Adrenal gland (tissue), 12 donors: ENCODE measurements around the gene THRB. TPM values are rescaled to one million over a fixed set of nuclear protein-coding genes. Genes with fewer than 3 reads are reported as not detected.

Source experiments
- DNase-seq, 7 donors: peaks; one replicate each; pipeline ENCODE4 v3.0.0-alpha.2; 2019 to 2020
- H3K27ac ChIP-seq, 5 donors: fragments of 200-600 bp; sonication (generic) in 4 of 5; 1 replicate in 3 of 5; 2 replicates in 2 of 5; pipeline versions ENCODE4 v1.5.1 to v1.8.0; 2016 to 2020; ENCODE audit warnings: mild to moderate bottlenecking in 1 of 5
- H3K27me3 ChIP-seq: fragments of 200-600 bp; 2 replicates; pipeline ENCODE4 v1.8.0; 2021
- H3K36me3 ChIP-seq, 2 donors: fragments of 200-600 bp; replicated peaks in 1 of 2; 1 replicate in 1 of 2; 2 replicates in 1 of 2; pipeline versions ENCODE4 v1.5.1 to v1.8.0; 2018 to 2022
- H3K4me1 ChIP-seq, 2 donors: fragments of 200-600 bp; replicated peaks in 1 of 2; 1 replicate in 1 of 2; 2 replicates in 1 of 2; pipeline versions ENCODE4 v1.5.1 to v1.8.0; 2018 to 2021
- H3K4me3 ChIP-seq, 4 donors: fragments of 200-600 bp; sonication (generic) in 3 of 4; one replicate each; pipeline ENCODE4 v1.5.1; 2016 to 2018
- H3K9me3 ChIP-seq, 3 donors: fragments of 200-600 bp; sonication (generic) in 1 of 3; replicated peaks in 1 of 3; 1 replicate in 2 of 3; 2 replicates in 1 of 3; pipeline versions ENCODE4 v1.5.1 to v1.8.0; 2016 to 2021
- POLR2A ChIP-seq, 2 donors: fragments of 450-650 bp; IDR thresholded peaks; one replicate each; pipeline ENCODE4 v1.6.1; 2017; ENCODE audit warnings: antibody characterized with exemption in 2 of 2, mild to moderate bottlenecking in 2 of 2, moderate library complexity in 1 of 2
- WGBS, 4 donors: extraction: QIAGEN DNeasy Blood & Tissue Kit in 2 of 4; methylation state at CpG; one replicate each; pipeline versions ENCODE4 v1.1.5 to v1.1.7; 2013 to 2017; 5-methylcytosine and 5-hydroxymethylcytosine counted together
- intact Hi-C, 2 donors: fragments of 100-400 bp; cut with DNase I; formaldehyde crosslinking; loops; one replicate each; pipeline versions ENCODE4 v1.14.1 to v1.15.0; 2022 to 2023
- polyA plus RNA-seq, 3 donors: library from polyadenylated mRNA; stranded (reverse); fragments of 200-250 nt in 2 of 3; fragments of 350-450 nt in 1 of 3; fragmentation: Illumina TruSeq in 1 of 3; extraction: RNeasy Lipid Tissue Mini Kit (QIAGEN cat#74804) in 1 of 3; gene quantifications; one replicate each; pipeline ENCODE4 v1.2.3, GENCODE V29; 2013 to 2014
- total RNA-seq, 9 donors: library from RNA; depleted of rRNA in 4 of 9; stranded (reverse); fragments of >200 nt in 4 of 9; fragments of 120-200 nt in 1 of 9; fragmentation: NEBNext Ultra II Directional in 1 of 9; extraction: Animal tissue kit (Norgen Biotek cat#: 25700) in 1 of 9; gene quantifications; one replicate each; pipeline versions ENCODE4 v1.1.0 to v1.2.4, GENCODE V29; 2013 to 2023
- TF ChIP-seq, protein P1 (sequence below), 6 experiments: fragments of 450-650 bp in 4 of 6; fragments of 200-600 bp in 2 of 6; sonication (generic) in 1 of 6; IDR thresholded peaks; 1 replicate in 5 of 6; 2 replicates in 1 of 6; pipeline versions ENCODE4 v1.5.1 to v1.8.0; 2016 to 2021; ENCODE audit warnings: antibody characterized with exemption in 6 of 6, mild to moderate bottlenecking in 2 of 6, moderate library complexity in 1 of 6
- donor health status: healthy with polysubstance abuse.
- donor health status: Bipolar disorder and iron deficiency.
- donor health status: DM: yes; HTN: yes; CAD: no.
- donor health status: DM: no; HTN: no; CAD: no.
- donor health status: DM: no; HTN: no; CAD: no.
- donor health status: DM: yes; HTN: yes; CAD: no.

THRB gene
- total and polyA plus RNA-seq, 12 donors, result 3.0 to 30.7 (median 13.5) TPM

DNA sequence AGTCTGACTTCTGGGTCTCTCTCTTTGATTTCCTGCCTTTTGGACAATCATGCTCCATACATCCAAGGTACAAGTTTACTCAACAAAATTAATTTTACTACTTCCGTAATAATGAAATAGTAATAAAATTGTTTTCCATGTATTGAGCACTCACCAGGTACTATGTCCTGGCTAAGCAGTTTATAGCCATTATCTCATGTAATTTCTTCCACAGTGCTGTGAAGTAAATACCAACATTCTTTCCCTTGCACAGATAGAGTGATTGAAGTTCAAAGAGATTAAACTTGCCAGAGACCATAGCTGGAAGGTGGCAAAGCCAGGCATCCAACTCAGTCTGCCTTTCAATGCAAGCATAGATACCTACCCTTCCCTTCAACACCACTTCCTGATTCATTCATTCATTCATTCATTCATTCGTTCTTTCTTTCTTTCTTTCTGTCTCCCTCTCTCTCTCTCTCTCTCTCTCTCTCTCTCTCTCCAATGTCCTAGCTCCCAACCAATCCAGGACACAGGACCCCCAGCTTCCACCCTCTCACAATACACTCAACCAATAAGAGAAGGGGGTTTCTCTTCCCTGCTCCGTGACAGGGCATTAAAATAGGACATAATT lies 12.4 kb downstream of the THRB start:
- Histone ChIP-seq H3K9me3 (no peaks in the 10 kb centered on the region), H3K4me1 (no peaks in the 10 kb centered on the region), H3K36me3 (no peaks in the 10 kb centered on the region), H3K27me3 (no peaks in the 10 kb centered on the region), H3K27ac (no peak overlapping the region), H3K4me3 (no peak overlapping the region)
- no peak for TF ChIP-seq POLR2A (IDR thresholded peaks at IDR 0.05)
- TF ChIP-seq, protein P1, sequence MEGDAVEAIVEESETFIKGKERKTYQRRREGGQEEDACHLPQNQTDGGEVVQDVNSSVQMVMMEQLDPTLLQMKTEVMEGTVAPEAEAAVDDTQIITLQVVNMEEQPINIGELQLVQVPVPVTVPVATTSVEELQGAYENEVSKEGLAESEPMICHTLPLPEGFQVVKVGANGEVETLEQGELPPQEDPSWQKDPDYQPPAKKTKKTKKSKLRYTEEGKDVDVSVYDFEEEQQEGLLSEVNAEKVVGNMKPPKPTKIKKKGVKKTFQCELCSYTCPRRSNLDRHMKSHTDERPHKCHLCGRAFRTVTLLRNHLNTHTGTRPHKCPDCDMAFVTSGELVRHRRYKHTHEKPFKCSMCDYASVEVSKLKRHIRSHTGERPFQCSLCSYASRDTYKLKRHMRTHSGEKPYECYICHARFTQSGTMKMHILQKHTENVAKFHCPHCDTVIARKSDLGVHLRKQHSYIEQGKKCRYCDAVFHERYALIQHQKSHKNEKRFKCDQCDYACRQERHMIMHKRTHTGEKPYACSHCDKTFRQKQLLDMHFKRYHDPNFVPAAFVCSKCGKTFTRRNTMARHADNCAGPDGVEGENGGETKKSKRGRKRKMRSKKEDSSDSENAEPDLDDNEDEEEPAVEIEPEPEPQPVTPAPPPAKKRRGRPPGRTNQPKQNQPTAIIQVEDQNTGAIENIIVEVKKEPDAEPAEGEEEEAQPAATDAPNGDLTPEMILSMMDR (IDR thresholded peaks at IDR 0.05), result no peak
- WGBS, 4 donors, result 80 to 94% (median 87%) methylated on average over 3 of the region's 3 CpGs
- no peak for DNase-seq
- intact Hi-C loops, result no loop called here

DNA sequence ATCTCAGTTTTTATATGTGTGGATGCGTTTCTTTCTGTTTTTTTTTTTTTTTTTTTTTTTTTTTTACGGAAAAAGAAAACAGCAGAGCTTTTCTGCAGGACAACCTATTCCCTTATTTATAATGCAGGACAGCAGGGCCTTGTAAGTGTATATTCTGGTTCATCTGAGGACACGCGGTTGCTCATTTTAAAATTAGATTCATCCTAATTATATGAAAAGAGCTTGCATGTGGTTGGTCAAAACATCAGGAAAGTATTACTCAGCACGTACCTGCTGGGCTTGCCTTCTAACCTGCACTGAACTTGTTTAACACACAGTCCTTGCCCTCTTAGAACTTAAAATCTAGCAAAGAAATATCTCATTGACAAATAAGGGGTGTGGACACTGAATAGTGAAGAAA lies 13.5 kb downstream of the THRB start:
- WGBS, 4 donors, result 88 to 95% (median 94%) methylated on average over 5 of the region's 5 CpGs
- Histone ChIP-seq H3K36me3 (no peaks in the 10 kb centered on the region), H3K4me3 (no peak overlapping the region), H3K4me1 (peaks cover 0 to 2% of the 10 kb centered on the region in 2 donors), H3K9me3 (no peaks in the 10 kb centered on the region), H3K27me3 (no peaks in the 10 kb centered on the region), H3K27ac (no peak overlapping the region)
- TF ChIP-seq, protein P1 (IDR thresholded peaks at IDR 0.05), result no peak
- no peak for TF ChIP-seq POLR2A (IDR thresholded peaks at IDR 0.05)
- intact Hi-C loops, result no loop called here
- DNase-seq, result no peak

DNA sequence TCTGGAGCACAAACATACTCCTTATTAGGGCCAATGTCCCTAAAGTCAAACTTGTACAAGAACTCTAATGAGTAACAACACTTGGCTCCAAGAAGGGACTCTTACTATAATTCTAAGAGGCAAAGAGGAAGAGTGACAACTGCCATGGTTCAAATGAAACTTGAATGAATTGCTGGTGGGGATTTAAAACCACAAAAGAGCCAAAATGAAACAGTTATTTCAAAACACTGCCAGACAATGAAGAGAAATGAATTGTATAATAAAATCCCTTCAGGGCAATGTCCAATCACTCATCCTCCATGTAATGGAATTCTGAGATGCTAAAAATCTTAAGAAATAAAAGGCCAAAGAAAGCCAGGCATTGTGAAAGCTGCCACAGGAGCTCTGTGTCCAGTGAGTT lies 14.2 kb downstream of the THRB start:
- no peaks in the 10 kb centered on the region for H3K9me3 ChIP-seq
- intact Hi-C loops, result no loop called here
- DNase-seq, result no peak
- no peaks in the 10 kb centered on the region for H3K27me3 ChIP-seq
- no peaks in the 10 kb centered on the region for H3K36me3 ChIP-seq
- TF ChIP-seq, protein P1 (IDR thresholded peaks at IDR 0.05), result no peak
- no peak for TF ChIP-seq POLR2A (IDR thresholded peaks at IDR 0.05)
- H3K27ac ChIP-seq, result no peak overlapping the region
- peaks cover 0 to 4% of the 10 kb centered on the region in 2 donors for H3K4me1 ChIP-seq
- H3K4me3 ChIP-seq, result no peak overlapping the region

DNA sequence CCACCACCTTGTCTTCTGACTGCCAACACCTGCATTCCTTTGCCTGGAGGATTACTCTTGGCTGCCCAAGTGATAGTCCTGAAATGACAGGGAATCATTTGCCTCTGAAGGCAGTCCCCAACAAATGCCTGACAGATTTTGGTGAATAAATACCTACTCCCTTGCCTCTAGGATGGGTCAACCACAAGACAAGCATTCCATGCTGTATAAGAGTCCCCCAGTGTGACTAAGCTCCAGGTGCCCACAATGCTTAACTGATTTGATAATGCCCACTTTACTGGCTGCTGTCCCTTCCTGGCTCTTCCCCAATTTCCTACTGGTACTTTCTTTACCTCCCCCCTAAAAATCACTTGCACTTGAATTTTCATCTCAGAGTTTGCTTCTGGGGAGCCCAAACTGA lies 14.8 kb downstream of the THRB start:
- Histone ChIP-seq H3K4me1 (peaks cover 0 to 4% of the 10 kb centered on the region in 2 donors), H3K4me3 (no peak overlapping the region), H3K36me3 (no peaks in the 10 kb centered on the region), H3K27me3 (no peaks in the 10 kb centered on the region), H3K9me3 (no peaks in the 10 kb centered on the region), H3K27ac (no peak overlapping the region)
- intact Hi-C loops, result no loop called here
- no peak for DNase-seq
- no peak for TF ChIP-seq POLR2A (IDR thresholded peaks at IDR 0.05)
- TF ChIP-seq, protein P1 (IDR thresholded peaks at IDR 0.05), result no peak
